ENCODE results near the gene SOSTDC1. TPM values are rescaled to one million over a fixed set of nuclear protein-coding genes. Genes with fewer than 3 reads are reported as not detected.

Gene SOSTDC1
- total RNA-seq, 1 experiment from 2014 or later: not detected

DNA sequence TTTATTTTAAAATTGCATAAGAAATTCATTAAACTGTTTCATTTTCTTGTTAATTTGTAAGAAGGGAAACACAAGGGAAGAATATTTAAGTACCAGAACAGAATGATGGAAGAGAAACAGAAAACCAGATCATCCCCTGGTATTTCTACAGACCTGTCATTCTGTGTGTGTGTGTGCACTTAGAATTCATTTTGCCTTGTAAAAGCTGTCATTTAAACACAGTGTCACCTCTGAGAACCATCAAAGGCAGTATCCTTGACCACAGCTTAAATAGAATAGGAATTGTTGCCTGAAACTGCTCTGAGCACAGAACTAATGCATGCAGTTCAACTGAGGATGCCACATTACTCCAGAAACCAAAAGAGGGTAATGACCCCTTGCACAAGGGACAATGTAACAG, 37.4 kb downstream of the SOSTDC1 start:
- TF ChIP-seq, protein P1, sequence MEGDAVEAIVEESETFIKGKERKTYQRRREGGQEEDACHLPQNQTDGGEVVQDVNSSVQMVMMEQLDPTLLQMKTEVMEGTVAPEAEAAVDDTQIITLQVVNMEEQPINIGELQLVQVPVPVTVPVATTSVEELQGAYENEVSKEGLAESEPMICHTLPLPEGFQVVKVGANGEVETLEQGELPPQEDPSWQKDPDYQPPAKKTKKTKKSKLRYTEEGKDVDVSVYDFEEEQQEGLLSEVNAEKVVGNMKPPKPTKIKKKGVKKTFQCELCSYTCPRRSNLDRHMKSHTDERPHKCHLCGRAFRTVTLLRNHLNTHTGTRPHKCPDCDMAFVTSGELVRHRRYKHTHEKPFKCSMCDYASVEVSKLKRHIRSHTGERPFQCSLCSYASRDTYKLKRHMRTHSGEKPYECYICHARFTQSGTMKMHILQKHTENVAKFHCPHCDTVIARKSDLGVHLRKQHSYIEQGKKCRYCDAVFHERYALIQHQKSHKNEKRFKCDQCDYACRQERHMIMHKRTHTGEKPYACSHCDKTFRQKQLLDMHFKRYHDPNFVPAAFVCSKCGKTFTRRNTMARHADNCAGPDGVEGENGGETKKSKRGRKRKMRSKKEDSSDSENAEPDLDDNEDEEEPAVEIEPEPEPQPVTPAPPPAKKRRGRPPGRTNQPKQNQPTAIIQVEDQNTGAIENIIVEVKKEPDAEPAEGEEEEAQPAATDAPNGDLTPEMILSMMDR (conservative IDR thresholded peaks at IDR 0.05; ENCODE audit: low read depth, low read length): no peak
- TF ChIP-seq EZH2 (IDR thresholded peaks at IDR 0.05; ENCODE audit: borderline replicate concordance, low read depth, low read length, poor library complexity, severe bottlenecking): no peak
- no peaks in the 10 kb centered on the region for H3K27me3 ChIP-seq (replicated peaks; ENCODE audit: insufficient read depth, low read depth, low read length, poor library complexity)
- H3K4me3 ChIP-seq (ENCODE audit: low read depth, low read length, poor library complexity, severe bottlenecking): no peak overlapping the region
- no peaks in the 10 kb centered on the region for H3K9me3 ChIP-seq (ENCODE audit: low read depth, low read length, poor library complexity, severe bottlenecking)
- POLR2A ChIA-PET (ENCODE audit: low non-redundant PET): no interaction called here
- DNase-seq (ENCODE audit: low spot score): no peak
- H3K36me3 ChIP-seq (ENCODE audit: insufficient read depth, low read length, poor library complexity, severe bottlenecking): no peaks in the 10 kb centered on the region
- intact Hi-C loops (cut with micrococcal nuclease; ENCODE audit: unreplicated experiment): no loop called here
- H3K27ac ChIP-seq (ENCODE audit: low read depth, low read length, poor library complexity, severe bottlenecking): no peak overlapping the region
- CTCF ChIA-PET: no interaction called here
- no peaks in the 10 kb centered on the region for H3K4me1 ChIP-seq (ENCODE audit: insufficient read depth, low read length, poor library complexity, severe bottlenecking)
- BruUV-seq (replicated peaks): no TSS peak

DNA sequence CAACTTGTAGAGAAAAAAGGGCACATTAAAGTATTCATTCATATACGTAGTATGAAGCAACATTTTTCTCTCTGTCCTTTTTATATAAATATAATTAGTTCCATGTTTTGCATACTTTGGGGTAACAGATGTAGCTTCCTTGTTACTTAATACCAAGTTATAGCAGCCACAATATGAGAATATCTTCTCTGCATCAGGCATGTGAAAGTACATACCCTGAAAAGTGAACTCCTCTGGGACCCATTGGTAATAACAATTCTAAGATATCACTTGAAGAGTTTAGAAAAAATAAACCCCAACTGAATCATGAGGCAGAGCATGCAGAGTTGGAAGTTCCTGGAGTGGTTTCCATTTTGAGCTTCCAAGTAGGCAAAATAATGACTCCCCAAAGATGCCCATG, 41.8 kb downstream of the SOSTDC1 start:
- intact Hi-C loops (cut with micrococcal nuclease; ENCODE audit: unreplicated experiment): no loop called here
- Histone ChIP-seq H3K27ac (ENCODE audit: low read depth, low read length, poor library complexity, severe bottlenecking) (no peak overlapping the region), H3K27me3 (replicated peaks; ENCODE audit: insufficient read depth, low read depth, low read length, poor library complexity) (no peaks in the 10 kb centered on the region), H3K36me3 (ENCODE audit: insufficient read depth, low read length, poor library complexity, severe bottlenecking) (no peaks in the 10 kb centered on the region), H3K4me1 (ENCODE audit: insufficient read depth, low read length, poor library complexity, severe bottlenecking) (no peaks in the 10 kb centered on the region), H3K9me3 (ENCODE audit: low read depth, low read length, poor library complexity, severe bottlenecking) (no peaks in the 10 kb centered on the region), H3K4me3 (ENCODE audit: low read depth, low read length, poor library complexity, severe bottlenecking) (no peak overlapping the region)
- no TSS peak for BruUV-seq (replicated peaks)
- POLR2A ChIA-PET (ENCODE audit: low non-redundant PET): no interaction called here
- TF ChIP-seq, protein P1 (conservative IDR thresholded peaks at IDR 0.05; ENCODE audit: low read depth, low read length): no peak
- TF ChIP-seq EZH2 (IDR thresholded peaks at IDR 0.05; ENCODE audit: borderline replicate concordance, low read depth, low read length, poor library complexity, severe bottlenecking): no peak
- CTCF ChIA-PET: no interaction called here
- no peak for DNase-seq (ENCODE audit: low spot score)

DNA sequence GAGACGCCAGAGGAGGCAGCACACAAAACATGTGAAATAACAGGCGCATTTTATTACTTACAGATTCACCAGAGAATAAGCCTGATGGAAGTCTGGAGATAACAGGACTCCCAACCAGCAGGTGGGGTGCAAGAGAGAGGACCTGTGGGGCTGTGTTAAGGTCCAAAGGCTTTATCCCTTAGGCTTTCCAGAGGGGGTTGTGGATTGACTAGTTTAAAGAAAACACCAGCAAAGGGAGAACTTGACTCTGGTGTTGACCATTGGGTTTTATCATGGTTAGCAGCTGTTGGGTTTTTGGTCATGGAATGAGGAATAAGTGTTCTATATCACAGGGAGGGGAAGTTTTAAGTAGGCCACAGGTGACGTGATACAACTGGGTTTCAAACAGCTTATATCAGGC, 42.6 kb downstream of the SOSTDC1 start:
- intact Hi-C loops (cut with micrococcal nuclease; ENCODE audit: unreplicated experiment): no loop called here
- H3K27me3 ChIP-seq (replicated peaks; ENCODE audit: insufficient read depth, low read depth, low read length, poor library complexity): no peaks in the 10 kb centered on the region
- BruUV-seq (replicated peaks): no TSS peak
- H3K4me3 ChIP-seq (ENCODE audit: low read depth, low read length, poor library complexity, severe bottlenecking): no peak overlapping the region
- no peaks in the 10 kb centered on the region for H3K36me3 ChIP-seq (ENCODE audit: insufficient read depth, low read length, poor library complexity, severe bottlenecking)
- DNase-seq (ENCODE audit: low spot score): no peak
- POLR2A ChIA-PET (ENCODE audit: low non-redundant PET): no interaction called here
- TF ChIP-seq, protein P1 (conservative IDR thresholded peaks at IDR 0.05; ENCODE audit: low read depth, low read length): no peak; the same call in 1 of the 2 replicates
- no peak for TF ChIP-seq EZH2 (IDR thresholded peaks at IDR 0.05; ENCODE audit: borderline replicate concordance, low read depth, low read length, poor library complexity, severe bottlenecking)
- no peaks in the 10 kb centered on the region for H3K4me1 ChIP-seq (ENCODE audit: insufficient read depth, low read length, poor library complexity, severe bottlenecking)
- no peaks in the 10 kb centered on the region for H3K9me3 ChIP-seq (ENCODE audit: low read depth, low read length, poor library complexity, severe bottlenecking)
- no peak overlapping the region for H3K27ac ChIP-seq (ENCODE audit: low read depth, low read length, poor library complexity, severe bottlenecking)
- CTCF ChIA-PET: no interaction called here
